ENCODE measurements around the gene FAM120AOS. TPM values are rescaled to one million over a fixed set of nuclear protein-coding genes. Genes with fewer than 3 reads are reported as not detected.

The FAM120AOS gene
- polyA plus RNA-seq (ENCODE audit: insufficient read length), result 34.0 TPM

DNA sequence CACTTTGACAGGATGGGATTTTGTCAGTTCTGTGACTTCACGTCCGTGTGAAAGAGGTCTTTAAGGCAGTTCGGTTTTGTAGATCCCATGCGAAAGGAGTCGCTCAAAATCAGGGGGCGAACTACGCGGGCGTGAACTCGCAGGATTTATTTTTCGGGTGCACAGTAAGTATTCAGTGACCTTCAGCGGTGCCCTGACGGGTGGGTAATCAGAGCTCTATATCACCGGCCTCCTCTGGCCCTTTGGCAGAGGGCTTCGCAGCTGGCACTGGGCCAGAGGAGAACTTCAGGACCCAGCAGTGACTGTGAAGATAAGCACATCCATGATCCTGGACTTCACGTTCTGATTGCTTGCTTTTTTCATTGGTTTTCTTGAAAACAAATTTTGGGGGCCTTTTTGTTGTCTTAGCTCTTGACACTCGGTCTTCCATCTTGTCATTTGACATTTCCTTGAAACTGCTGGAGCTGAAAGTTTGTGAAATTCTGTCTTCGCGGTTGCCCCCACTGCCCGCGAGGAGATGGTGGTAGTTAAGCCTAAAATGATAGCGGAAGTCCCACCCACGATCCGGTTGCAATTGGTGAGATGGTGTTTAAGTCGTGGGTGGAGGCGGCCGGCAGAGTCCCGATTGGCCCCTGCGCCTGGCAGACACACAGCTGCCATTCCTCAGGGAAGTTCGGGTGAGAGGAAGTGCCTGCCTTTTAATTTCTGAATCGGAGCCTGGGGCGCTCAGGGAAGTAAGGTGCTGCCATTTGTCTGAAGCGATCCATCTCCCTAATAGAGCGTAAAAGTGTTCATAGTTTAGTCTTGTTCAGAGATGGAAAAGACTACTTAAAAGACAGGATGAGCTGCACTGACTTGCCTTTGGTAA lies at the start of gene FAM120AOS:
Gene FAM120AOS, minus strand, starts transcription at position 535 of the 868 bp plus-strand sequence. CDS start 872 bp downstream, outside the sequence.
- peak; percentile 82 for DNase-seq (ENCODE audit: low read depth)

- DNase-seq (ENCODE audit: low read depth), result no peak
Observed at GRCh38 chr9:93501406-93501805, 48.0 kb upstream of the FAM120AOS start.

DNA sequence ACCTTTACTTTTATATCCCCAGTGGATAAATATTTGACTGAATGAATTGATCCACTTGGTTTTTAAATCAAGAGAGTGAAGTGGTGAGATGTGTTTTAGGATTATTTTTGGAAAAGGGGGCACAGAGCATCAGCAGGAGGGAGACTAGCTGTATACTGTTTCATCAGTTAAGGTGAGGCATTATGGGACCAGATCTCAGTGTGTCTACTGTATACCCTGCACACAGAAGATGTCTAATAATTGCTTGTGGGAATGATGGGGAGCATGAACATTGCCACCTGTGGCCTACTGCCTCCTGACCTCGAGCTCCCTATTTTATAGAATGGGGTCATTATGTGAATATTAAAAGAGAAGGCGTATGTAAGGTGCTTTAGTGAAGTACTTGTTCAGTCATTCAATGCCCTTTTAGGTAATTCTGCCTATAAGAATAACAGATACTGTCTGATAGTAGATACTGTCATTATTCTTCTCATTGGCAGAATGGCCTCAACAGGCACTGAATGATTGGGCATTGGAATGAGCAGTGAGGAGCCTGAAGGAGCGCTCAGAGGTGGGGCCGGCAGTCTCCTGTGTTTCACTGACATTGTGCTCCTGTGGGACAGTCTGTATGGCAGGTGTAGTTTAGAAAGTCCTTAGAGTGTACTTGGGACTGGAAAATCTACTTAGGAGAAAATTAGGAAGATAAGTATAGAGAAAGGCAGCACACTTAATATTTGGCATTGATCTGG lies 47.4 kb upstream of the FAM120AOS start:
- DNase-seq (ENCODE audit: low read depth), result no peak

- DNase-seq (ENCODE audit: low read depth), result no peak
Observed at GRCh38 chr9:93496285-93496684, 42.9 kb upstream of the FAM120AOS start.

DNA sequence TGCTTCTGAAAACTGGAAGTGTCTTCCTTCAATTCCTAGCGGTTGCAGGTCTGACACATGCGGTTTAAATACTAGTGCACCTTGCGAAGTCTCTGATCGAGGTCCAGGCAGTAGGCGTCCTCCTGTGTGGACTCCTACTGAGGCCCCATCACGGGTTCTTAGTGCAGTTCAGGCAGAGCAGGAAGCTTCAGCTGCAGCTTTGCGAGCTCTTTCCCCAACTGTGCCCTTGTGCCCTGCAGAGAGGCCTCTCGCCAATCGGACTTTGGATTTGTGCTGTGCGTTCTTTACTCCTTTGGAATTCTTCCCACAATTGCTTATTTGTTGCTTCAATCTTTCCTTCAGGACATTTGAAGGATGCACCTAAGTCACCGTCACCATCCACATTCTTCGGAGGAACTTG lies 40.6 kb upstream of the FAM120AOS start:
- no peak for DNase-seq (ENCODE audit: low read depth)

- no peak for DNase-seq (ENCODE audit: low read depth)
Observed at GRCh38 chr9:93492327-93492726, 38.9 kb upstream of the FAM120AOS start.

DNA sequence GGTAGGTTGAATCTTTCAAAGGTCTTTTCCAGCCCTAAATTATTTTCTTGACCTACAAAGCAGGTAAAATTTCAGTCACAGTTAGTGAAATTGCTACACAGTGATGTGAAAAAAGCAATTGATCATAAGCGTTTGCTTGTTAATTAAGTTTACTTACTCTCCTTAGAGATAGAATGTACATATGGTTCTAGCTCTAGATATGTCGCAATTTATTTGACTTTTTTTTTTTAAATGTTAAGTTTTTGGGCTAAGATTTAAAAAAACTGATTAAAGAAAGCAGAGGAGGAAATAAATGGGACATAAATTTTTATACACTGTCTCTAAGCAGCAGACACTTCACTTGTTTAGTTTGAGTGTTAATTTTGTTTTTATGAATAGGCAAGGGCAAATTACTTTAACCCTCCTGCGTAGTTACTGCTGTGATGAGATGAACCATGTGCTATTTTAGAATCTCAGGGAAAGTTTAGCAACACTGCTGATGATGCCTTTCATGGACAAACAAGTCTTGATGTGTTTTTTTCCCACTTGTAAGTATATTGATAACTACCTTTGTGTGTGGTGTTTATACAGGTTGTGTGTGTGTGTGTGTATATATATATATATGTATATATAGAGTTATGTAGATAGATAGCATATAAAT lies 38.3 kb upstream of the FAM120AOS start:
- no peak for DNase-seq (ENCODE audit: low read depth)

DNA sequence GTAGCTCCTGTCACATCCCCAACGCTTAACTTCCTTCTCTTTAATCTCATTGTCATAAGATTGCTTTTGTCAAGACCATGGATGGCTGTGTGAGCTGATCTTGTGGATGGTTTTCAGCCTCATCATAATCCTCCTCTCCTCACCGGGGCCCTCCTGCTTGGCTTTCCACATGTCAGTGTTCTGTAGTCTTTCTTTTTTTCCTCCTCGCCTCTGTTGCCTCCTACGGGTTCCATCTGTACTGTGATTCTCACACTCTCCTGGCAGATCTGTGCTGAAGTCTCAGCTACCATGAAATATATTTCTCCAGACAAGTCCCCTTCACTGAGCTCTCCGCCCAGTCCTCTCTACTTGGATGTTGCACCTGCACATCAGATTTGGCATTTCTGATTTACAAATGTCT lies 34.9 kb upstream of the FAM120AOS start:
- no peak for DNase-seq (ENCODE audit: low read depth)

DNA sequence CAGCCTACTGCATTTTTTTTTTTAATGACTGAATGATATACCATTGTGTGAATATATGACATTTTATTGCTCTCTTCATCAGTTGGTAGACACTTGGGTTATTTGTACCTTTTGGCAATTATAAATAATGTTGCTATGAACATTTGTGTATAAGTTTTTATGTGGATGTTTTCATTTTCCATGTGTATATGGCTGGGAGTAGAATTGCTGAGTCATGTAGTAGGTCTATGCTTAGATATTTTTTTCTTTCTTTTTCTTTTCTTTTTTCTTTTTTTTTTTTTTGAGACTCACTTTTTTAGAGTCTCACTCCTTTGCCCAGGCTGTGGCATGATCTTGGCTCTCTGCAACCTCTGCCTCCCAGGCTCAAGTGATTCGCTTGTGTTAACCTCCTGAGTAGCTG lies 32.9 kb upstream of the FAM120AOS start:
- no peak for DNase-seq (ENCODE audit: low read depth)

DNA sequence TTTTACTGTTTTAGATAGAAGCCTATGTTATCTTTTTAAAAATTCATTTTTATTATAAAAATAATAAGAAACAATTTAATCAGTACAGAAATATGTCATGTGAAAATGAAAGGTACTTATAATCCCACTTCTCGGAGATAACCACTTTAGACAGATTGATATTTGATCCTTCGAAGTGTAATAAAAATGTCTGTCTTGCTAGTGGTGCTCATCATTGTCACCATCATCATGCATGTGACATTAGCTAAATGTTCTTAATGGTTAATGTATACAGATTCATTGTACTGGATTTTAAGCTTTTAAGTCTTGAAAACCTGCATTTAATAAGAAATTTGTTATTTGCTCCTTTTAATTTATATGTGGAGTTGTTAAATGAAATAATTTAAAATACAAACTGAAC lies 30.1 kb upstream of the FAM120AOS start:
- no peak for DNase-seq (ENCODE audit: low read depth)

DNA sequence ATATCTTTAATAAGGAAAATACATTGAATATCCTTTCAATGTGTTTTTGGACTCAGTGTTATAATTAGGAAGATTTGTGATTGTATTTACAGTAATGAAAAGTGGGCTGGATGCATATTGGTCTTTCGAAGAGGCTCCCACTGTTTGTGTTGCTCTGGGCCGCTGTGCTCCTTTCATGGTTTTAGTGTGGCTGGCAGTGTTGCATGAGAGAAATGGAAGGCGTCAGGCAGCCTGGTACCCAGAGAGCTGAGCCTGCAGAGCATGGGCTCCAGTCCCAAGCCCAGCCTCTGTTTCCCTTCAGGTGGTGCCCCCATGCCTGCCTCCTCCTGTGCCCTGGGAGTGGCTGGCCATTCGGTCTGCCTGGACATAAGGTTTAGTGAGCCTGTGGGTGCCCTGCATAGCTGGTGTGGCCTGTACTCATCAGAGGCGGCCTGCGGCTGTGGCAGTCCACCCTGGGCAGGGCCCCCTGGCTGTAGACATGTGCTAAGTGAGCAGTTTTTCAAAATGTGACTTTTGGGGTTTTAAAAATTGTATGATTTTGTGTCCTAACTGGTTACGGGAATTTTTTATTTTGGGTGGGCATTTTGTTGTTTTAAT lies 27.4 kb upstream of the FAM120AOS start:
- no peak for DNase-seq (ENCODE audit: low read depth)

DNA sequence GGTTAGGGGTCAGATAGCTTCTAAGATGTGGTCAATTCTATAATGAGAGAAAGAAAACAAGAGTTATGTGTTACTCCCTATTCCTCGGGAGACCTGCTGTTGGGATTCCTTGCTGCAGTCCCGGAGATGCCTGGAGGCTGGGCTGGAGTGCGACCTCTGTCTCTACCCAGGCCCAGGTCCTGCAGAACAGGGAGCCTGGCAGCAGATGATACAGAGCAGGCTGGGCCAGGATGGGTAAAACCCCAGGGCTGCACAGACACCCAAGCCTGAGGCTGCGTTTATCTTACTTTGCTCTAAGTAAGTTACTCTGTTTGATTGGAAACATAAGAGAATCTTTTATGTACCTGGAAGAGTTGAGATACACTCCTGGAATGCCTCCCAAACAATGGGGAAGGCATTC lies 26.9 kb upstream of the FAM120AOS start:
- no peak for DNase-seq (ENCODE audit: low read depth)

DNA sequence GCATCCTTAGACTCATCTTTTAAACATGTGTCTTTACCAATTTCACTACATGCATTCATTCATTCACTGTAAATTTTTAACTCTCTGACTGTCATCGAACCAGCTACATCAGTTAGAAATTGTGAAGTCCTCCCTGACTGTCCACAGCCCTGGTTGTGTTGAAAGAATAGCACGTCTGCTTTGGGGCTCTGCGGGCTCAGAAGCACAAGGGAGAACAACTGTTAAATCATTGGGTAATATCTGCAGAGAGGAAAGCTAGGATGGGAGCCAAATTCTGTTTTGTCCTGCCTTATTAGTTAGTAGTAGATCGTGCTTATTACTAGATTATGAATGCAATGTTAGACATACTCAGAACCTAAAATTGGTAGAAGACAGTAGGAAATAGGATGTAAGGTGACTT lies 26.3 kb upstream of the FAM120AOS start:
- no peak for DNase-seq (ENCODE audit: low read depth)

GRCh38 chr9:93477397-93477796 lies 24.0 kb upstream of the FAM120AOS start:
- DNase-seq (ENCODE audit: low read depth), result no peak

GRCh38 chr9:93476924-93477323 lies 23.5 kb upstream of the FAM120AOS start:
- DNase-seq (ENCODE audit: low read depth), result no peak

GRCh38 chr9:93475856-93476255 lies 22.5 kb upstream of the FAM120AOS start:
- DNase-seq (ENCODE audit: low read depth), result no peak

- DNase-seq (ENCODE audit: low read depth), result no peak
Observed at GRCh38 chr9:93475108-93475507, 21.7 kb upstream of the FAM120AOS start.

GRCh38 chr9:93473411-93473810 lies 20.0 kb upstream of the FAM120AOS start:
- no peak for DNase-seq (ENCODE audit: low read depth)

GRCh38 chr9:93471124-93471523 lies 17.7 kb upstream of the FAM120AOS start:
- DNase-seq (ENCODE audit: low read depth), result no peak

GRCh38 chr9:93470391-93470790 lies 17.0 kb upstream of the FAM120AOS start:
- DNase-seq (ENCODE audit: low read depth), result no peak

DNA sequence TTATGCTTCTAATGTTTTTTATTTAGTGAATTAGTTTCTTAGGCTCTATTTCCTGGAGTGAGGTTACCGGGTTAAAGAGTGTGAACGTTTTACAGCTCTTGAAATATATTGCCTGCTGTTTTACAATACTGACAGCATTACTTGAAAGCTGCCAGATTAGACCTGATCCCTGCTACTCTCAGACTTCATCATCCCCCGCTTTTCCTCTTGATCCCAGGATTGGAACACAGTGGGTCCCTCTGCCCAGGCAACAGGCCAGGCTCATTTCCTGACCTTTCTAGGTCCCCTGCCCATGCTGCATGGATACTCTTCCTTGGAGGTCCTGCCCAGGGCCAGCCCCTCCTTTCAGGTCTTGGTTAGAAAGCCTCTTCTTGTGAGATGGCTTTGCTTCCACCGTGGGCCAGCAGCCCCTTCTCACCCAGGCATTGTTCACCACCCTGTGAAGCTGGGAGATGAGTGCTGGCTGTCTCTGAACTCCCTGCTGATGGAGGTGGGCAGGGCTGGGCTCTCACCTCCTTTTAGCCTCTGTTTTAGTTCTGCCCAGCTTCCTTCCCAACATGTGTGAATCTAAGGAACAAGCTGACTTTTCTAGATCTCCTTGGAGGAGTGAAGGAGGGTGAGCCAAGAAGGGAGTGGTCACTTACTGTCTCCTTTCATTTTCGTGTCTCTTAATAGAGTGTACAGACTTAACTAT lies 15.5 kb upstream of the FAM120AOS start:
- DNase-seq (ENCODE audit: low read depth), result no peak

All from forelimb muscle (tissue), 1 donor.